GM12892 (cell line): ENCODE measurements around the gene CUL9.

Experiments used
- POLR2A ChIP-seq: IDR thresholded peaks from 2 replicates; pipeline ENCODE4 v1.6.1; 2011; ENCODE audit warnings: low read depth, low read length, control low read depth
- POLR2AphosphoS5 ChIP-seq: IDR thresholded peaks from 2 replicates; pipeline ENCODE4 v1.6.1; 2011; ENCODE audit warnings: low read depth, low read length, control low read depth
- TAF1 ChIP-seq: IDR thresholded peaks from 2 replicates; pipeline ENCODE4 v1.6.1; 2011; ENCODE audit warnings: low read depth, mild to moderate bottlenecking, control low read depth, low read length, borderline replicate concordance

GRCh38 chr6:43170417-43170930 lies 11.5 kb upstream of the CUL9 start:
- no peak for TF ChIP-seq POLR2A
- no peak for TF ChIP-seq POLR2AphosphoS5
- no peak for TF ChIP-seq TAF1
